Heart left ventricle (tissue), 16 donors: Measurements from ENCODE around the gene PTPRE. TPM values are rescaled to one million over a fixed set of nuclear protein-coding genes. Genes with fewer than 3 reads are reported as not detected.

ENCODE experiments used
- ATAC-seq, 4 donors: fragments of 200-7000 bp; cut with Tn5 transposase; one replicate each; pipeline ENCODE4 v1.9.1; 2020 to 2022; ENCODE audit warnings: moderate library complexity in 4 of 4, mild to moderate bottlenecking in 3 of 4, moderate number of reproducible peaks in 1 of 4
- DNase-seq, 5 donors: peaks; one replicate each; pipeline ENCODE4 v3.0.0-alpha.2; 2020
- H3K27ac ChIP-seq, 12 donors: fragments of 200-600 bp; sonication (generic) in 4 of 12; one replicate each; pipeline versions ENCODE4 v1.5.0 to v1.8.0; 2016 to 2022; ENCODE audit warnings: mild to moderate bottlenecking in 2 of 12
- H3K27me3 ChIP-seq, 9 donors: fragments of 200-600 bp; sonication (generic) in 2 of 9; one replicate each; pipeline versions ENCODE4 v1.5.1 to v1.8.0; 2016 to 2022; ENCODE audit warnings: mild to moderate bottlenecking in 3 of 9
- H3K36me3 ChIP-seq, 9 donors: fragments of 200-600 bp; sonication (generic) in 2 of 9; one replicate each; pipeline versions ENCODE4 v1.5.0 to v1.8.0; 2018 to 2022; ENCODE audit warnings: mild to moderate bottlenecking in 2 of 9
- H3K4me1 ChIP-seq, 12 donors: fragments of 200-600 bp; sonication (generic) in 4 of 12; one replicate each; pipeline versions ENCODE4 v1.5.0 to v1.8.0; 2016 to 2022; ENCODE audit warnings: mild to moderate bottlenecking in 3 of 12
- H3K4me3 ChIP-seq, 12 donors: fragments of 200-600 bp; sonication (generic) in 4 of 12; one replicate each; pipeline versions ENCODE4 v1.5.0 to v1.8.0; 2017 to 2022; ENCODE audit warnings: mild to moderate bottlenecking in 9 of 12, moderate library complexity in 4 of 12
- H3K9me3 ChIP-seq, 12 donors: fragments of 200-600 bp; sonication (generic) in 4 of 12; one replicate each; pipeline versions ENCODE4 v1.5.0 to v1.8.0; 2016 to 2022; ENCODE audit warnings: mild to moderate bottlenecking in 1 of 12
- POLR2A ChIP-seq, 2 donors: fragments of 450-650 bp; IDR thresholded peaks; one replicate each; pipeline ENCODE4 v1.6.1; 2017; ENCODE audit warnings: antibody characterized with exemption in 2 of 2, mild to moderate bottlenecking in 2 of 2, moderate library complexity in 2 of 2
- WGBS, 4 donors: extraction: QIAGEN DNeasy Blood & Tissue Kit in 2 of 4; methylation state at CpG; one replicate each; pipeline versions ENCODE4 v1.1.5 to v1.1.7; 2013 to 2018; 5-methylcytosine and 5-hydroxymethylcytosine counted together
- intact Hi-C, 10 donors: fragments of 100-400 bp; cut with DNase I; formaldehyde crosslinking; loops; one replicate each; pipeline versions ENCODE4 v1.11.1 to v1.14.2; 2022
- polyA plus RNA-seq, 2 donors: library from polyadenylated mRNA; stranded (reverse); fragments of 200-250 nt; gene quantifications; one replicate each; pipeline ENCODE4 v1.2.3, GENCODE V29; 2013
- total RNA-seq, 9 donors: library from RNA; depleted of rRNA in 2 of 9; stranded (reverse); fragments of >200 nt in 2 of 9; fragmentation: NEBNext Ultra II Directional in 3 of 9; extraction: Animal tissue kit (Norgen Biotek cat#: 25700) in 3 of 9; gene quantifications; one replicate each; pipeline versions ENCODE4 v1.1.0 to v1.2.4, GENCODE V29; 2016 to 2023
- TF ChIP-seq, protein P1 (sequence below), 12 donors: fragments of 200-600 bp; sonication (generic) in 4 of 12; IDR thresholded peaks; one replicate each; pipeline versions ENCODE4 v1.5.0 to v1.8.0; 2018 to 2022; ENCODE audit warnings: antibody characterized with exemption in 12 of 12, mild to moderate bottlenecking in 5 of 12
- donor health status: ischemic (EF 13 %, LVEDD 7.1; RV severe dilation, severe dysfunction).
- donor health status: healthy with polysubstance abuse.
- donor health status: DM: no; HTN: yes; CAD: no.
- donor health status: DM: no; HTN: no; CAD: no.
- donor health status: ischemic (EF 25% LVEDD 6.9; RV normal size, moderate dysfunction).
- donor health status: ischemic (EF 25% LVEDD 5.7; RV mildly dilated, moderate dysfunction).
- donor health status: healthy.
- donor health status: DM: yes; HTN: yes; CAD: no.
- donor health status: ischemic (EF 35%, LVEDD 5.7; RV mildly dilated, moderate dysfunction).
- donor health status: nonischemic (EF 11% LVEDD 7.7; RV severe dilation, severe dysfunction).
- donor health status: DM: yes; HTN: yes; CAD: no.
- donor health status: PGD.
- donor health status: ischemic (EF 29% LVEDD 5.4; RV normal size, mild dysfunction).
- donor health status: nonischemic (EF 23%, LVEDD 6.1; RV moderate dilation, normal function).

PTPRE gene
- total and polyA plus RNA-seq, 11 donors = 6.9 to 55.0 (median 24.1) TPM

DNA sequence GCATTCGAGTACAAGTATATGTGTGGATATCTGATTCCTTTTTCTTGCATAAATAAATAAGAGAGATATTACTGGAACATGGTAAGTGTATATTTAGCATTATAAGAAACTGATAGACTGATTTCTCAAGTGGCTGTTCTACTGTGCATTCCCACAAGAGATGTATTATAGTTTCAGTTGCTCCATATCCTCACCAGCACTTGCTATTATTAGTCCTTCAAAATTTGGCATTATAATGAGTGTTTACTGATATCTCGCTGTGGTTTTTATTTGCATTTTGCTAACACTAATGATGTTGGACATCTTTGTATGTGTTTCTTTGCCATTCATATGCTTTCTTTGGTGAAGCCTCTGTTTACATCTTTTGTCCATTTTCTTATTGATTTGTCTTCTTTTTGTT is 9.7 kb upstream of the PTPRE start:
- peaks cover 0 to 17% (median 0%) of the 10 kb centered on the region in 12 donors for H3K4me1 ChIP-seq
- peaks cover 0 to 5% (median 0%) of the 10 kb centered on the region in 12 donors for H3K9me3 ChIP-seq
- H3K27me3 ChIP-seq = peaks cover 0 to 2% (median 0%) of the 10 kb centered on the region in 9 donors
- intact Hi-C loops = no loop called here
- no peak for TF ChIP-seq POLR2A (IDR thresholded peaks at IDR 0.05)
- TF ChIP-seq, protein P1, sequence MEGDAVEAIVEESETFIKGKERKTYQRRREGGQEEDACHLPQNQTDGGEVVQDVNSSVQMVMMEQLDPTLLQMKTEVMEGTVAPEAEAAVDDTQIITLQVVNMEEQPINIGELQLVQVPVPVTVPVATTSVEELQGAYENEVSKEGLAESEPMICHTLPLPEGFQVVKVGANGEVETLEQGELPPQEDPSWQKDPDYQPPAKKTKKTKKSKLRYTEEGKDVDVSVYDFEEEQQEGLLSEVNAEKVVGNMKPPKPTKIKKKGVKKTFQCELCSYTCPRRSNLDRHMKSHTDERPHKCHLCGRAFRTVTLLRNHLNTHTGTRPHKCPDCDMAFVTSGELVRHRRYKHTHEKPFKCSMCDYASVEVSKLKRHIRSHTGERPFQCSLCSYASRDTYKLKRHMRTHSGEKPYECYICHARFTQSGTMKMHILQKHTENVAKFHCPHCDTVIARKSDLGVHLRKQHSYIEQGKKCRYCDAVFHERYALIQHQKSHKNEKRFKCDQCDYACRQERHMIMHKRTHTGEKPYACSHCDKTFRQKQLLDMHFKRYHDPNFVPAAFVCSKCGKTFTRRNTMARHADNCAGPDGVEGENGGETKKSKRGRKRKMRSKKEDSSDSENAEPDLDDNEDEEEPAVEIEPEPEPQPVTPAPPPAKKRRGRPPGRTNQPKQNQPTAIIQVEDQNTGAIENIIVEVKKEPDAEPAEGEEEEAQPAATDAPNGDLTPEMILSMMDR (IDR thresholded peaks at IDR 0.05) = no peak
- no peak overlapping the region for H3K4me3 ChIP-seq
- H3K27ac ChIP-seq = no peak overlapping the region
- H3K36me3 ChIP-seq = no peaks in the 10 kb centered on the region
- 85 to 87% (median 86%) methylated on average over 2 of the region's 2 CpGs for WGBS, 4 donors
- no peak for ATAC-seq
- DNase-seq = no peak

DNA sequence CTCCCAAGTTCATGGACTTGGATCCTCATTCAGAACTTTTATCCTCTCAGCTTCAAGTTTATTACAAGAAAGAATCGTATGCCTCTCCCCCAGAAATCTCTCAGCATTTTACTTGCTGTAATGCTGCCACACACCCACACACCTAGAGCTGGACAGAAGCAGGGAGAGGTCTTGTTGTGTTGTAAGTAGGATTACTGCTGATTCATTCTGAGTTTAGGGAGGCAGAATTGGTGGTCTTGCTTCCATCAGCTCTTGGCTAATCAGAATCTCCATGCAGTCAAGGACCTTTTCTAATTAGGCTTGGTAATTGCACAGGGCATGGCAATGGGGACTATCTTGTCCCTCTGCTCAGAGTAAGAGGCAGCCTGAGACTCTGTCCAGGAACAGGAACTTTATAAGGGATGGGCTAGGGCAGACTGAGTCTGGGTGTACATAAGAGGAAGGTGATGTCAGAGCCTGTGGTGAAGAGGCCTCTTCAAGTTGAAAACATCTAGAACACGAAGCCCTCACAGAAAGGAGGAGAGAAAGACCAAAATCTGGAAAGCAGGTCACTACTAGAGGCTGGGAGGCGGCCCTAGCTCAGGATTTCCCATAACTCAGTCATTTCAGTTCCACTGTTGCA is 7.0 kb upstream of the PTPRE start:
- intact Hi-C loops = loop anchor here in 1 of 10 donors (10.0 kb wide), 1 partner anchor 255 kb away; no protein-coding TSS in a partner anchor
- WGBS, 4 donors = 71 to 79% (median 75%) methylated on average over 3 of the region's 3 CpGs
- no peaks in the 10 kb centered on the region for H3K36me3 ChIP-seq
- TF ChIP-seq POLR2A (IDR thresholded peaks at IDR 0.05) = no peak
- TF ChIP-seq, protein P1 (IDR thresholded peaks at IDR 0.05) = no peak
- H3K27ac ChIP-seq = peak overlapping the region in 1 of 12 donors; percentile 60
- ATAC-seq = peak in 3 of 4 donors; percentile 50 to 82 (median 81)
- H3K27me3 ChIP-seq = peaks cover 0 to 2% (median 0%) of the 10 kb centered on the region in 9 donors
- H3K4me3 ChIP-seq = no peak overlapping the region
- peaks cover 0 to 17% (median 0%) of the 10 kb centered on the region in 12 donors for H3K4me1 ChIP-seq
- peaks cover 0 to 5% (median 0%) of the 10 kb centered on the region in 12 donors for H3K9me3 ChIP-seq
- no peak for DNase-seq

DNA sequence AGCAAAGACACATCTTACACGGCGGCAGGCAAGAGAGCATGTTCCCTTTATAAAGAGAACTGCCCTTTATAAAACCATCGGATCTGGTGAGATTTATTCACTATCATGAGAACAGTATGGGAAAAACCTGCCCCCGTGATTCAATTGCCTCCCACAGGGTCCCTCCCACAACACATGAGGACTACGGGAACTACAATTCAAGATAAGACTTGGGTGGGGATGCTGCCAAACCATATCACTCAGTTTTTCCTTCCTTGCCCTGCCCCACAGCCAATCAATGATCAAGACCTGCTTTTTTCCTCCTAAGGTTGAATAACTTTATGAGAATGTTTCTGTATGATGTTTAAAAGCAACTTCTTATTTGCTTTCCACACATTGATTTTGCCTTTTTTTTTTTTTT is 3.1 kb upstream of the PTPRE start:
- 68 to 81% (median 76%) methylated on average over 5 of the region's 5 CpGs for WGBS, 4 donors
- no peaks in the 10 kb centered on the region for H3K27me3 ChIP-seq
- no peak overlapping the region for H3K4me3 ChIP-seq
- H3K27ac ChIP-seq = no peak overlapping the region
- DNase-seq (no peak), ATAC-seq (no peak)
- peaks cover 0 to 31% (median 12%) of the 10 kb centered on the region in 12 donors for H3K4me1 ChIP-seq
- intact Hi-C loops = loop anchor here in 1 of 10 donors (10.0 kb wide), 1 partner anchor 251 kb away; no protein-coding TSS in a partner anchor
- no peaks in the 10 kb centered on the region for H3K9me3 ChIP-seq
- TF ChIP-seq POLR2A (IDR thresholded peaks at IDR 0.05) = no peak
- TF ChIP-seq, protein P1 (IDR thresholded peaks at IDR 0.05) = no peak
- no peaks in the 10 kb centered on the region for H3K36me3 ChIP-seq

DNA sequence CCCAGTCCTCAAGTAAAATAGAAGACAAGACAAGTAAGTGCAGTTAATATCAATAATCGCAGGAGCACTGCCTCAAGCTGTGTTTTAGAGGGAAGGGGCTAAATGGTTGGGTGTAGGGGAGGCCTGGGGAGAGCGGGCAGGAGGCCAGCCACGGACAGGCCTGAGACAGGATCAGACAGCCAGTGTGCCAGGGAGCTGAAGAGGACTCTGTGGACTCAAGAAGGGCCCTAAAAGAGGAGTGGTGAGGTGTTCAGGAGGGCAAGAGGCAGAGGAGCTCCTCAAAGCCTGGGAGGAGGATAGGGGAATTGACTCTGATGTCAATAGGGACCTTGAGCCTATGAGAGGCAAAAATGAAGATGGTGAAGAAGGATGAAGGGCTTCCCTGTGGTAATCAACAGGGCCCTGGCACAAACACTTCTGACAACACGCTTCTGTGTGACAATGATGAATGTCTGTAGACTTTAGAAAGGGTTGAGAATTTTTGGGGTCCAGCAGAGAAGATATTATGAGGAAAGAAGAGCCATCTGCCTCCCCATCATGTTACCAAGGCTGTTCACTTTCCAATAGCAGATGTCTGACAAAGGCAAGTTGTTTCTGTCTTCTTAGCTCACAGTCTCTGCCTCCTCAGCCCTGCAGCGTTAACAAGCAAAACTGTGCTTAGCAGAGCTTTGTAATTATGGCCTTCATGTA is 2.4 kb upstream of the PTPRE start:
- Histone ChIP-seq H3K27ac (no peak overlapping the region), H3K36me3 (no peaks in the 10 kb centered on the region), H3K27me3 (no peaks in the 10 kb centered on the region), H3K9me3 (no peaks in the 10 kb centered on the region), H3K4me1 (peaks cover 0 to 38% (median 15%) of the 10 kb centered on the region in 12 donors), H3K4me3 (no peak overlapping the region)
- intact Hi-C loops = loop anchor here in 1 of 10 donors (10.0 kb wide), 1 partner anchor 250 kb away; no protein-coding TSS in a partner anchor
- ATAC-seq (no peak), DNase-seq (no peak)
- TF ChIP-seq, protein P1 (IDR thresholded peaks at IDR 0.05) = no peak
- TF ChIP-seq POLR2A (IDR thresholded peaks at IDR 0.05) = no peak
- WGBS, 4 donors = 92 to 95% (median 92%) methylated on average over 5 of the region's 5 CpGs
